Bronchial epithelial cell (primary cell): ENCODE data around the gene NOS1AP. TPM values are rescaled to one million over a fixed set of nuclear protein-coding genes. Genes with fewer than 3 reads are reported as not detected.

Experiments used
- DNase-seq: peaks from one replicate; pipeline ENCODE4 v3.0.0-alpha.2; 2010; ENCODE audit warnings: low read depth
- FAIRE-seq: peaks from 2 replicates; lab custom pipeline; 2011; peaks lifted over from hg19 to GRCh38; lab: Jason Lieb, UNC
- H3K27me3 ChIP-seq: 2 replicates; pipeline ENCODE4 v1.5.1; 2011; ENCODE audit warnings: low read length; ENCODE audit not compliant: control insufficient read depth, insufficient read depth
- H3K36me3 ChIP-seq: 2 replicates; pipeline ENCODE4 v1.5.1; 2011; ENCODE audit warnings: low read length; ENCODE audit not compliant: control insufficient read depth, insufficient read depth
- H3K4me3 ChIP-seq: 2 replicates; pipeline ENCODE4 v1.5.1; 2011; ENCODE audit warnings: mild to moderate bottlenecking, low read depth, low read length, control low read depth
- CTCF ChIP-seq: IDR thresholded peaks from 2 replicates; pipeline ENCODE4 v1.5.1; 2011; ENCODE audit warnings: mild to moderate bottlenecking, moderate library complexity, low read length, control low read depth, inconsistent platforms; ENCODE audit not compliant: insufficient read depth, severe bottlenecking
- total RNA-seq: library from RNA; depleted of rRNA; stranded (reverse); fragments of >200 nt; gene quantifications from 2 replicates; pipeline ENCODE4 v1.2.1, GENCODE V29; 2014

Gene NOS1AP
- total RNA-seq, 1 donor from 2014 or later, result 1.3 TPM

GRCh38 chr1:162272419-162272818, 202.9 kb downstream of the NOS1AP start:
- no peak for TF ChIP-seq CTCF
- FAIRE-seq, result no peak

GRCh38 chr1:162275622-162276175, 206.2 kb downstream of the NOS1AP start:
- DNase-seq (no peak), FAIRE-seq (no peak)
- no peak for TF ChIP-seq CTCF
- H3K27me3 ChIP-seq, result no peaks in the 10 kb centered on the region
- no peak overlapping the region for H3K4me3 ChIP-seq
- no peaks in the 10 kb centered on the region for H3K36me3 ChIP-seq

More at GRCh38 chr1:162272419-162272818, 202.9 kb downstream of the NOS1AP start:
- DNase-seq, result no peak
- Histone ChIP-seq H3K4me3 (no peak overlapping the region), H3K27me3 (no peaks in the 10 kb centered on the region), H3K36me3 (no peaks in the 10 kb centered on the region)

- no peaks in the 10 kb centered on the region for H3K36me3 ChIP-seq
- DNase-seq (peak; percentile 35), FAIRE-seq (no peak)
- no peaks in the 10 kb centered on the region for H3K27me3 ChIP-seq
- no peak overlapping the region for H3K4me3 ChIP-seq
- TF ChIP-seq CTCF, result peak; percentile 17
Measured at GRCh38 chr1:162276493-162276892, 207.0 kb downstream of the NOS1AP start.

DNA sequence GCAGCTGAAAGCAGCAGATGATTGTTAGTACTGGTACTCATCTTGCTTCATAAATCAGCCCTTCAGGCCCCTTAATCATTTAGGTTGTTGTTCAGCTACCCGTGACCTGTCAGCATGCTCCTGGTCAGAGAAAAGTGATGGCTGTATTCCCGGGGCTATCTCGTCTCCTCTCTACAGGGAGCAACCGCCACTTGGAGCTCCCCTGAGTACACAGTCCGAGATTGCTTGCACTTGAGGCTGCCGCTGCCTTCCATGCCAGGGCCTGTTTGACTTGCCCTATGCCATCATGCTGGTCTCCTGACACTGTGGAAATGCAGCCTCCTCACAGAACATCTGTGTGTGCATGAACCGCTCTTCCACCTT, 209.6 kb downstream of the NOS1AP start:
- TF ChIP-seq CTCF, result no peak
- no peaks in the 10 kb centered on the region for H3K27me3 ChIP-seq
- FAIRE-seq (no peak), DNase-seq (no peak)
- no peaks in the 10 kb centered on the region for H3K36me3 ChIP-seq
- no peak overlapping the region for H3K4me3 ChIP-seq

DNA sequence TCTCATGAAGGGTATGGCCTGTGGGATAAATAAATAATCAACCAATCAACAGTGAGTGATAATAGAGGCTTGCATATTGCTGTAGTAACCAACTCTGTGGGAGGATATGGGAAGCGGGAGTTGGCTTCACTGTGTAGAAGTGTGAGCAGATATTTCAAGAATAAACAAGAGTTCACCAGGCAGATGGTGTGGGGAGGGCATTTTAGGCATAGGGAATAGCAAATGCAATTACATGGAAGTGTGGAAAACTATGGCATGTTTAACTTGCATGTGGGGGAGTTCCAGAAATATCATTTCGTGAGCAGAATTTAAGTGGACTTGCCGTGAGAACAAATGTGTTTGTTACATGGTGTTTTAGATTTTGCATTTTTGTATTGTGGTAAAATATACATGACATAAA, 211.9 kb downstream of the NOS1AP start:
- TF ChIP-seq CTCF, result no peak
- H3K27me3 ChIP-seq, result no peaks in the 10 kb centered on the region
- H3K36me3 ChIP-seq, result no peaks in the 10 kb centered on the region
- DNase-seq (no peak), FAIRE-seq (no peak)
- H3K4me3 ChIP-seq, result no peak overlapping the region

- H3K27me3 ChIP-seq, result peaks cover 2% of the 10 kb centered on the region
- no peak for TF ChIP-seq CTCF
- FAIRE-seq, result no peak
Measured at GRCh38 chr1:162283657-162284056, 214.2 kb downstream of the NOS1AP start.

More at GRCh38 chr1:162283657-162284056, 214.2 kb downstream of the NOS1AP start:
- Histone ChIP-seq H3K36me3 (no peaks in the 10 kb centered on the region), H3K4me3 (no peak overlapping the region)
- DNase-seq, result no peak
